HL-60 (cell line): Measurements from ENCODE around the gene ENOX2.

Experiments
- DNase-seq, 2 experiments: peaks; one replicate each; pipeline ENCODE4 v3.0.0-alpha.2; 2010 to 2020; ENCODE audit warnings: low read depth in 1 of 2, low spot score in 1 of 2
- H3K27ac ChIP-seq: fragments of 250-450 bp; sonication (Bioruptor Pico); replicated peaks from 2 replicates; pipeline ENCODE4 v1.5.1; 2020; ENCODE audit warnings: mild to moderate bottlenecking, moderate library complexity
- H3K27me3 ChIP-seq: fragments of 250-450 bp; sonication (Bioruptor Pico); 2 replicates; pipeline ENCODE4 v1.5.1; 2021; ENCODE audit warnings: mild to moderate bottlenecking, moderate library complexity; ENCODE audit not compliant: insufficient read depth, poor library complexity, severe bottlenecking
- H3K4me3 ChIP-seq: replicated peaks from 2 replicates; pipeline ENCODE4 v1.5.1; 2011; ENCODE audit warnings: mild to moderate bottlenecking, control low read depth, low read length; ENCODE audit not compliant: insufficient read depth
- CTCF ChIP-seq: IDR thresholded peaks from one replicate; pipeline ENCODE4 v1.5.1; 2011; ENCODE audit warnings: low read length, control low read depth, inconsistent platforms; ENCODE audit not compliant: insufficient read depth
- GABPA ChIP-seq: IDR thresholded peaks from 2 replicates; pipeline ENCODE4 v1.6.1; 2012; ENCODE audit warnings: low read depth
- POLR2AphosphoS5 ChIP-seq: IDR thresholded peaks from 2 replicates; pipeline ENCODE4 v1.6.1; 2012; ENCODE audit warnings: low read depth
- REST ChIP-seq: IDR thresholded peaks from 2 replicates; pipeline ENCODE4 v1.6.1; 2012; ENCODE audit warnings: low read depth; ENCODE audit not compliant: insufficient replicate concordance
- SPI1 ChIP-seq: IDR thresholded peaks from 2 replicates; pipeline ENCODE4 v1.6.1; 2012; ENCODE audit warnings: low read depth, mild to moderate bottlenecking, borderline replicate concordance

The ENOX2 gene

DNA sequence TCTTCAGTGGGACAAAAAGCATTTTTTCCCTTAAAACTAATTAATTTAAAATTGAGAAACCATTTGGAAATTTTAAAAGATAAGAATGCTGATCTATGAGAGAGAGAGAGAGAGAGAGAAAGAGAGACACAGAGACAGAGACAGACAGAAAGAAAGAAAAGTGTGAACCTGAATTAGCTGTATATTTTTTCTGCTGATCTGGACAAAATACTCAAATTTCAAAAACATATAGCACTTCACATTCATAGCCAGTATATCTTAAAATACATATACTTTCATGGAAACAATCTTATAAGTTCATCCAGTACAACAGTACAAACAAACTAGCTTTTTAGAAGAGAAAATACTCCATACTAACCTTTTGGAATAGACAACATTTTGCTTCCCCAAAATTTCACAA is 18.4 kb downstream of the ENOX2 start:
- Histone ChIP-seq H3K27ac (no peak overlapping the region), H3K27me3 (no peaks in the 10 kb centered on the region), H3K4me3 (no peak overlapping the region)
- no peak for DNase-seq
- TF ChIP-seq REST (no peak), CTCF (no peak), POLR2AphosphoS5 (no peak), GABPA (no peak), SPI1 (no peak)

DNA sequence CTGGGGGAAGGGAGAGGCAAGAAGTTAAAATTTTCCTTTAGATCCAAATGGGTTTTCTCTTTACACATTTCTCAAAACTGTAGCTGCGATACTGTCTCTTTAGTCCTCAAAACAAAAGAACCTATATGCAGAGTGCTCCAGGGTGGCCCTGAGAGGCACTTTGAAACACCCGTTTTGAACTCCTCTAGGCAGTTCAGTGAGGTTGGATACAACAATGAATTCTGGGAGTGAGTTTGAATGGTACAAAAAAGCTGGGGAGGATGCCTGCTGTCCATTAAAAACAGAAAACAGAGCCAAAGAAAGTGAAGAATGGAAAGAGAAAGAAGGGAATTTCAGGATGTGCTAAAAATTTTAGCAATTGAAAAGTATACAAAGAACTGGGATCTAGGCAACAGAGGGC is 23.1 kb downstream of the ENOX2 start:
- no peak for TF ChIP-seq CTCF
- TF ChIP-seq REST: no peak
- no peak for TF ChIP-seq SPI1
- no peak for TF ChIP-seq POLR2AphosphoS5
- no peak for TF ChIP-seq GABPA

DNA sequence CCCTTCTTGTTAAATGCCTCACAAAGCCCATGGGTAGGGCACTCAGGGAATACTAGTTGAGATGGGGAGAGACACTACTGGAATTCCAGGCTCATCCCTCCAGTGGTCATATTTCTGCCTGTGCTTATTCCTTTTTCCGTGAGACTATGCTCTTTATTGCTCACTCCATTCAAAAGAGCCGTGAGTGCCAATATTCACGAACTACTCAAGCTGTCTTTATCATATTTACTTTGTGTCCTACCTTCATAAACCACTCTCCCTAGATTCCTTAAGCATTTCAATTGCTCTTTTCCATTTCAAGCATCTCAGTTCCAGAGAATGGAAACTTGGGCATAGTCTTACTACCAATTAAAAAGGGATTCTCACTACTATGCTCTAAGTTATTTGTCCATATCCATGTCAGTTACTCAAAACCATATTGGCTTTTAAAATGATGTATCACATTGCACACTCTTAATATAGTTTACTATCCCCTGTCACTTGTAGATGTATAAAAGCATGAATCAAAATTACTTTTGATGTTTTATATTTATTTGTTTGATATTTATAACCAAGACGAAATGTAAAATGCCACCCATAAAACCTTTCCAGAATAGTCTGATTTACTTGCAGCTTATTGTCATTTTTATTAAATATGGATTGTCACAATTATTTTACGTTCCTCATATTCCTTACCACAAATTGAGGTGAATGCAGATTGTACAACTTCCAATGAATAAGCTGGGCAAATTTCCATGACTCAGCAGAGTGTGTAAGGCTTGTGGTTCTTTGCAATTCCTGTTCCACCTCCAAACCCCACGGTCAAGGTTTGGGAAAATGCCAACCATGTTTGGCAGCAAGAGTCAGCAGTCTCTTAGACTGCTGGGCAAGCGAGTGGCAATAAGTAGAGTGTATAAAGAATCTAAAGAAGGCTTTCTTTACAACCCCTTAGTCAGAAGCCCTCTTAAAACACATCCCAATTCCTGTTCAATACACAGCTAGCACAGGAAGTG is 24.4 kb downstream of the ENOX2 start:
- no peak overlapping the region for H3K4me3 ChIP-seq
- TF ChIP-seq CTCF: no peak
- TF ChIP-seq REST: no peak
- TF ChIP-seq GABPA: no peak
- no peaks in the 10 kb centered on the region for H3K27me3 ChIP-seq
- DNase-seq: peak in 1 of 2 experiments; percentile 4
- no peak overlapping the region for H3K27ac ChIP-seq

More for the DNA sequence above, 23.1 kb downstream of the ENOX2 start:
- Histone ChIP-seq H3K4me3 (no peak overlapping the region), H3K27ac (no peak overlapping the region), H3K27me3 (no peaks in the 10 kb centered on the region)
- DNase-seq: no peak
